Hepatocyte (in vitro differentiated cells): Measurements from ENCODE around the gene LILRA5. TPM values are rescaled to one million over a fixed set of nuclear protein-coding genes. Genes with fewer than 3 reads are reported as not detected.
"Not testable (repeated sequence)": the region's sequence is repeated elsewhere in the genome, so short reads cannot be mapped to it uniquely, and the experiment has no call there.

Experiments used
- DNase-seq: peaks from one replicate; pipeline ENCODE4 v3.0.0-alpha.2; 2016; ENCODE audit warnings: low spot score
- H2AFZ ChIP-seq: fragments of 200-600 bp; sonication (generic); 2 replicates; pipeline ENCODE4 v1.6.0; 2016; ENCODE audit warnings: antibody characterized with exemption, mild to moderate bottlenecking
- H3K27ac ChIP-seq: fragments of 200-600 bp; sonication (generic); 2 replicates; pipeline ENCODE4 v1.5.1; 2016; ENCODE audit warnings: mild to moderate bottlenecking
- H3K27me3 ChIP-seq: fragments of 200-600 bp; sonication (generic); 2 replicates; pipeline ENCODE4 v1.6.1; 2016
- H3K36me3 ChIP-seq: fragments of 200-600 bp; sonication (generic); replicated peaks from 2 replicates; pipeline ENCODE4 v1.5.1; 2016; ENCODE audit warnings: low read depth; ENCODE audit not compliant: insufficient read depth
- H3K4me1 ChIP-seq: fragments of 200-600 bp; sonication (generic); 2 replicates; pipeline ENCODE4 v1.5.1; 2016; ENCODE audit warnings: mild to moderate bottlenecking, moderate library complexity; ENCODE audit not compliant: insufficient read depth
- H3K4me2 ChIP-seq: fragments of 200-600 bp; sonication (generic); 2 replicates; pipeline ENCODE4 v1.6.0; 2016
- H3K4me3 ChIP-seq: fragments of 200-600 bp; sonication (generic); 2 replicates; pipeline ENCODE4 v1.5.1; 2016; ENCODE audit warnings: mild to moderate bottlenecking
- H3K79me2 ChIP-seq: fragments of 200-600 bp; sonication (generic); 2 replicates; pipeline ENCODE4 v1.6.0; 2017; ENCODE audit warnings: mild to moderate bottlenecking
- H3K9me2 ChIP-seq: fragments of 200-600 bp; sonication (generic); replicated peaks from 2 replicates; pipeline ENCODE4 v1.6.0; 2017; ENCODE audit warnings: mild to moderate bottlenecking; ENCODE audit not compliant: insufficient read depth
- H3K9me3 ChIP-seq: fragments of 200-600 bp; sonication (generic); 2 replicates; pipeline ENCODE4 v1.5.1; 2016; ENCODE audit warnings: low read depth, mild to moderate bottlenecking
- H4K20me1 ChIP-seq: fragments of 200-600 bp; sonication (generic); 2 replicates; pipeline ENCODE4 v1.6.0; 2016; ENCODE audit warnings: mild to moderate bottlenecking; ENCODE audit not compliant: insufficient read depth, poor library complexity, severe bottlenecking
- CTCF ChIP-seq: fragments of 200-600 bp; sonication (generic); IDR thresholded peaks from 2 replicates; pipeline ENCODE4 v1.5.1; 2016; ENCODE audit warnings: antibody characterized with exemption, mild to moderate bottlenecking; ENCODE audit not compliant: poor library complexity
- EZH2 ChIP-seq: fragments of 200-600 bp; sonication (generic); IDR thresholded peaks from 2 replicates; pipeline ENCODE4 v1.6.1; 2016; ENCODE audit warnings: antibody characterized with exemption, mild to moderate bottlenecking, borderline replicate concordance
- EZH2phosphoT487 ChIP-seq: fragments of 200-600 bp; sonication (generic); IDR thresholded peaks from one replicate; pipeline ENCODE4 v1.6.1; 2018; ENCODE audit warnings: antibody characterized with exemption, mild to moderate bottlenecking, low read depth, moderate library complexity; ENCODE audit not compliant: unreplicated experiment, severe bottlenecking
- WGBS: methylation state at CpG from one replicate; pipeline ENCODE4 v1.1.6; 2016; ENCODE audit warnings: low lambda C conversion rate; ENCODE audit errors: missing lambda C conversion rate; 5-methylcytosine and 5-hydroxymethylcytosine counted together
- polyA plus RNA-seq: library from polyadenylated mRNA; unstranded; fragments of >200 nt; fragmentation: Nextera tagmentation; extraction: Ambion mirVana; gene quantifications from 2 replicates; pipeline ENCODE4 v1.2.1, GENCODE V29; 2016
- total RNA-seq: library from RNA; depleted of rRNA; stranded (reverse); fragments of >200 nt; gene quantifications from 2 replicates; pipeline ENCODE4 v1.2.3, GENCODE V29; 2014

LILRA5 gene
- total and polyA plus RNA-seq, 2 experiments from 2014 or later, result not detected

DNA sequence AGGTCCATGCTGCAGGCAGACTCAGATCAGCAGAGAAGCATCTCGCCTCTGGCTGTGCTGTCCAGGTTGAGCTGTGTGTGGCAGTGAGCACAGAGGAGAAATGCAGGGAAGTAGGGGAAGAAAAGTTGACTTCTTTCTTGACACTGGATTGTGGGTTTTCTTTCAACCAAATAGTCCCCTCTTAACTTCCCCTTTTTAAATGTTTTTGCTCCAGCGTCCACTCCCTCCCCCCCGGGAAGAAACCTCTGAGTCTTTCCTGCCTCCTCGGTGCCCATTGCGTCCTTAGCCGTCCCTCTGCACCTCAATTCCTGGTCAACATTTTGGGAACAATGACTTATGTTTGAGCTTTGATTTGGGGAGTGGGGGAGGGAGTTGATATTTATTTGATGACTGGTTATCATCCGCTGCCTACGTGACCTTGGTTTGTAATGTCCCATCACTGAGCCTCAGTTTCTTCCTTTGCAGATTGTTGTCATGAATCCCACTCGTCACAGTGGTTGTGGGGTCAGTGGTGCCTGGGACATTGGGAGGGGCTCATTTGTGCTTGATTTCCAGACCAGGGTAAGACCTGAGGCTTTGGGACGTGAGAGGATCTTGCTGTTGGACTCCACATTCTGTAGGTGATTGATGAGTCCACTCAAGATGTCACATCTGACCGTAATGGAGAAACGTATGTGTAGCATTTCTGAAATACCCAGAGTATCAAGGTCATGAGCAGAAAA is 31.8 kb downstream of the LILRA5 start, which contains the start of gene LILRB2:
TSS of gene LILRB2 (minus strand) at position 104 of the 722 bp plus-strand sequence. CDS start 614 bp downstream, outside the sequence.
- no peaks in the 10 kb centered on the region for H3K79me2 ChIP-seq
- H3K4me1 ChIP-seq, result no peaks in the 10 kb centered on the region
- no peak within 1 kb of the TSS for H3K27ac ChIP-seq
- no peaks in the 10 kb centered on the region for H3K27me3 ChIP-seq
- H3K4me3 ChIP-seq, result no peak within 1 kb of the TSS
- DNase-seq, result no peak
- no peaks in the 10 kb centered on the region for H3K36me3 ChIP-seq
- 82% methylated on average over 11 of the region's 12 CpGs for WGBS
- H2AFZ ChIP-seq, result no peak within 1 kb of the TSS
- no peaks in the 10 kb centered on the region for H4K20me1 ChIP-seq
- no peaks in the 10 kb centered on the region for H3K9me3 ChIP-seq
- no peaks in the 10 kb centered on the region for H3K9me2 ChIP-seq
- H3K4me2 ChIP-seq, result no peak within 1 kb of the TSS
- TF ChIP-seq CTCF, result no peak
- no peak for TF ChIP-seq EZH2phosphoT487
- no peak for TF ChIP-seq EZH2

DNA sequence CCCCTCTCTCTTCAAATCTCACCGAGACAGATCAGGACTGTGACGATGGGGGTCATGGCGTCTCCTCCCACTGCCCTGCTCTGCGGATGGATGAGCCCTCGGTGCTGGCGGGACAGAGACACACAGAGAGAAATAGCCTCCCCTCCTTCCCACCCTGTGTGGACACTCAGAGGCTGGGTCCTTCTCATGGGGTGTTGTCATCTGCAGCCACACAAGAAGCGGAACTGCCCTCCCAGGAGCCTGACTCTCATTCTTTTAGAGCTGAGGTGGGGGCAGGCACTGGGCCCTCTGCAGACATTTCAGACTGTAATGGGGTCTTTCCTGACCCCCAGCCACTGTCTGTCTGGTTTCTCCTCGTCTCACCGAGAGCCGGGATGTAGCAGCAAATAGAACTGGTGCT is 32.5 kb downstream of the LILRA5 start:
- not testable (repeated sequence) for H3K4me2 ChIP-seq, H3K9me3 ChIP-seq, H3K9me2 ChIP-seq, H3K36me3 ChIP-seq, H3K27ac ChIP-seq, H4K20me1 ChIP-seq, H3K27me3 ChIP-seq, H3K4me3 ChIP-seq, H3K79me2 ChIP-seq, DNase-seq, H2AFZ ChIP-seq, H3K4me1 ChIP-seq
- 82% methylated on average over 10 of the region's 10 CpGs for WGBS

DNA sequence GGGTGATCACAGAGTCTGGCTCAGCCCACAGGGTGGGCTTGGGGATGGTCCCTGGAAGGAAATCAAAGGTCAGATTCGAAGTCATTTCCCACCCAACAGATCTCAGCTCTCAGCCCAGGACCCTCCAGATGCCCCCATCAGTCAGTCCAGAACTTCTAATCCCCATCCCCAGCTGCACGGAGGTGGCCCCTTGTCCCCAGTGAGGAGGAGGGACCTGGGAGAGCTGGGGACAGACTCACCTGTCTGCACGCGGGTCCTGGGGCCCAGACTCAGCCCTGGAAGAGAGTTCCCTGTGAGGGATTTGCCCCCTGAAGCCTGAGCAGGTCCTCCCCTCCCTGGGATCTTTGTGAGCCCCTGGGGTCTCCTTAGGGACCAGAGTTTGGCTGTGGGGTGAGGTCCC is 32.9 kb downstream of the LILRA5 start:
- not testable (repeated sequence) for H3K27me3 ChIP-seq, H3K4me3 ChIP-seq, H3K4me1 ChIP-seq, H3K27ac ChIP-seq, H4K20me1 ChIP-seq, H3K9me2 ChIP-seq, H3K4me2 ChIP-seq, DNase-seq, H3K36me3 ChIP-seq, H3K9me3 ChIP-seq, H2AFZ ChIP-seq, H3K79me2 ChIP-seq
- WGBS, result 58% methylated on average over 4 of the region's 4 CpGs

- no peak overlapping the region for H3K4me3 ChIP-seq
- no peaks in the 10 kb centered on the region for H3K36me3 ChIP-seq
- TF ChIP-seq EZH2 (no peak), CTCF (no peak), EZH2phosphoT487 (no peak)
- H4K20me1 ChIP-seq, result no peaks in the 10 kb centered on the region
- H3K9me3 ChIP-seq, result no peaks in the 10 kb centered on the region
- DNase-seq, result no peak
- no peak overlapping the region for H3K27ac ChIP-seq
- H2AFZ ChIP-seq, result no peak overlapping the region
- H3K9me2 ChIP-seq, result no peaks in the 10 kb centered on the region
- no peaks in the 10 kb centered on the region for H3K79me2 ChIP-seq
- H3K27me3 ChIP-seq, result no peaks in the 10 kb centered on the region
- H3K4me1 ChIP-seq, result no peaks in the 10 kb centered on the region
- WGBS, result 88% methylated on average over 18 of the region's 18 CpGs
- H3K4me2 ChIP-seq, result no peak overlapping the region
These were observed 33.5 kb downstream of the LILRA5 start for GRCh38 chr19:54279406-54279962.

DNA sequence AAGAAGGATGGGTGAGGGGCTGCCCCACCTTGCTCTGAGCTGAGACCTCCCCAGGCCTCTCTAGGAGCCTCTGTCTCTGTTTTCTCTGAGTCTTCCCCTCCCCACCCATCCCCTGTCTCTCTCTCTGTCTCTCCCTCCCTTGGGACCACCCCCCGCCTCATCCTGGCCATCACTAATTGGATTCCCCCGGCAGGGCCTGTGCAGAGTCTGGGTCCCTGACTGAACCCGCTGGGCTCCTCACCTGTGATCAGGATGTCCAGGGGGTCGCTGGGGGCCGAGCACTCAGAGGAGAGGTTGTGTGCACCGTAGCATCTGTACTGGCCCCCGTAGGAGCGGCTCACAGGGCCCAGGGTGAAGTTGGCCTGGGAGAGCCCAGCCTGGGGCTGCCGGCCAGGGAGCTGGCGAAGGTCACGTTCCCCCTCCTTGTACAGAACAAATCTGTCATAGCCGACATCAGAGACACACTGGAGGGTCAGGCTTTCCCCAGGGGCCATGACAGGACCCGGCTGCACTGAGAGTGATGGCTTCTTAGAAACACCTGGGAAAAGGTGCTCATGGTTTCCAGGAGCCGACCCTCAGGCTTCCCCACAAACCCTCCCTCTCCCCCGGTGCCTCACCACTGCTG is 34.3 kb downstream of the LILRA5 start:
- not testable (repeated sequence) for DNase-seq, H3K36me3 ChIP-seq, H3K4me3 ChIP-seq, H3K27ac ChIP-seq, H4K20me1 ChIP-seq, H3K9me2 ChIP-seq, H3K4me1 ChIP-seq, H3K9me3 ChIP-seq, H3K79me2 ChIP-seq, H3K27me3 ChIP-seq, H3K4me2 ChIP-seq, H2AFZ ChIP-seq
- 91% methylated on average over 15 of the region's 15 CpGs for WGBS

DNA sequence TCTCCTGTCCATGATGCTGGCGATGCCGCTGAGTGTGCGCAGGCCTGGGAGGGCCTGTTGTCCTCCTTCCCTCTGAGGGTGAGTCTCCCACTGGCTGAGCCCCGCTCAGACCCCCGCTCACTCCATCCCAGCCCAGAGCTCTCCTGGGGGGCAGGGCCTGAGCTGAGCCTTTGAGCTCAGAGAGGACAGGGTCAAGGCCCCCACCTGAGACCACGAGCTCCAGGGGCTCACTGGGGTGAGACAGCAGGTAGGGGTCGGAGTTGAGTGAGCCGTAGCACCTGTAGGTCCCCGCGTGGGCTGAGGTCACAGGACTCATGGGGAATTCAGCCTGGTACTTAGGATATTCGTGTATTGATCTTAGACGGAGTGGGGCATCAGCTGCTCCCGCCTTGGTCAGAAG is 34.9 kb downstream of the LILRA5 start:
- H3K9me3 ChIP-seq, H3K27ac ChIP-seq, H3K4me3 ChIP-seq, H3K9me2 ChIP-seq, H3K4me2 ChIP-seq, DNase-seq, H3K4me1 ChIP-seq, H4K20me1 ChIP-seq, H3K79me2 ChIP-seq, H3K27me3 ChIP-seq, H2AFZ ChIP-seq, H3K36me3 ChIP-seq: not testable (repeated sequence)
- 84% methylated on average over 13 of the region's 13 CpGs for WGBS
